ENCODE data around the gene IFIT1B.
A peak's percentile ranks its signal among the peaks of the same experiment; 100 is the strongest.

IFIT1B gene

GRCh38 chr10:89332123-89332633 is 45.7 kb upstream of the IFIT1B start:
- no peak for TF ChIP-seq CTCF (IDR thresholded peaks at IDR 0.05; ENCODE audit: low read depth, low read length)
- TF ChIP-seq EZH2phosphoT487 (IDR thresholded peaks at IDR 0.05; ENCODE audit: low read depth), result no peak
- Histone ChIP-seq H3K36me3 (replicated peaks; ENCODE audit: low read depth, low read length) (no peaks in the 10 kb centered on the region), H3K4me1 (ENCODE audit: low read length) (peaks cover 57% of the 10 kb centered on the region), H3K4me3 (ENCODE audit: low read length) (peak overlapping the region; percentile 66), H3K9me3 (ENCODE audit: insufficient read depth, low read length) (no peaks in the 10 kb centered on the region), H3K79me2 (ENCODE audit: low read length) (no peaks in the 10 kb centered on the region), H3K9ac (ENCODE audit: low read length) (peak overlapping the region; percentile 48; the same call in 1 of the 2 replicates), H3K27ac (ENCODE audit: low read length) (peak overlapping the region; percentile 89), H4K20me1 (ENCODE audit: insufficient read depth, low read length) (no peaks in the 10 kb centered on the region), H3K27me3 (ENCODE audit: low read depth, low read length) (no peaks in the 10 kb centered on the region), H3K4me2 (ENCODE audit: low read length) (peak overlapping the region; percentile 90), H2AFZ (ENCODE audit: low read depth, low read length) (no peak overlapping the region)

DNA sequence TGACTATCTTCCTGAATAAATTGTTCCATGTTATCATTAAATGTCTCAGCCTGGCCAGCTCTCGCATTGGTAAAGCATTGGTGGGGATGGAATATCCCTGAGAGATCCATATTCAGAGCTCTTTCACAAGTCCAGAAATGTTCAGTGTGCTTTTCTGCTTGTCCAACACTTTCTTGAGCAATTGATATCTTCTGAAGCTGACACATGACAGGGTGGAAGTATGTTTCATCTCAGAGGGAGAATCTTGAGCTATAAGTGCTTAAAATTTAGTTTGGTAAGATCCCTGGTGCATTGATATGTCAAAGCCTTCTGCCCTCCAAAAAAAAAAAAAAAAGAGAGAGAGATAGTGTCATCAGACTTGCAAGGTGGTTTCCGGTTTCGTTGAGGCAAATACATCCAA is 42.6 kb upstream of the IFIT1B start:
- H3K4me2 ChIP-seq (ENCODE audit: low read length), result no peak overlapping the region
- H3K27ac ChIP-seq (ENCODE audit: low read length), result no peak overlapping the region
- H3K79me2 ChIP-seq (ENCODE audit: low read length), result no peaks in the 10 kb centered on the region
- H3K27me3 ChIP-seq (ENCODE audit: low read depth, low read length), result no peaks in the 10 kb centered on the region
- H3K36me3 ChIP-seq (replicated peaks; ENCODE audit: low read depth, low read length), result no peaks in the 10 kb centered on the region
- TF ChIP-seq CTCF (IDR thresholded peaks at IDR 0.05; ENCODE audit: low read depth, low read length) (no peak), EZH2phosphoT487 (IDR thresholded peaks at IDR 0.05; ENCODE audit: low read depth) (no peak)
- no peak overlapping the region for H2AFZ ChIP-seq (ENCODE audit: low read depth, low read length)
- no peaks in the 10 kb centered on the region for H3K9me3 ChIP-seq (ENCODE audit: insufficient read depth, low read length)
- H4K20me1 ChIP-seq (ENCODE audit: insufficient read depth, low read length), result no peaks in the 10 kb centered on the region
- H3K9ac ChIP-seq (ENCODE audit: low read length), result no peak overlapping the region
- H3K4me3 ChIP-seq (ENCODE audit: low read length), result no peak overlapping the region
- peaks cover 47% of the 10 kb centered on the region for H3K4me1 ChIP-seq (ENCODE audit: low read length)

- no peak overlapping the region for H3K4me3 ChIP-seq (ENCODE audit: low read length)
- no peak overlapping the region for H2AFZ ChIP-seq (ENCODE audit: low read depth, low read length)
- TF ChIP-seq EZH2phosphoT487 (IDR thresholded peaks at IDR 0.05; ENCODE audit: low read depth) (no peak), CTCF (IDR thresholded peaks at IDR 0.05; ENCODE audit: low read depth, low read length) (no peak)
- no peak overlapping the region for H3K4me2 ChIP-seq (ENCODE audit: low read length)
- no peak overlapping the region for H3K27ac ChIP-seq (ENCODE audit: low read length)
- no peaks in the 10 kb centered on the region for H4K20me1 ChIP-seq (ENCODE audit: insufficient read depth, low read length)
- no peaks in the 10 kb centered on the region for H3K9me3 ChIP-seq (ENCODE audit: insufficient read depth, low read length)
- no peaks in the 10 kb centered on the region for H3K27me3 ChIP-seq (ENCODE audit: low read depth, low read length)
- H3K36me3 ChIP-seq (replicated peaks; ENCODE audit: low read depth, low read length), result no peaks in the 10 kb centered on the region
- peaks cover 43% of the 10 kb centered on the region for H3K4me1 ChIP-seq (ENCODE audit: low read length)
- no peaks in the 10 kb centered on the region for H3K79me2 ChIP-seq (ENCODE audit: low read length)
- H3K9ac ChIP-seq (ENCODE audit: low read length), result no peak overlapping the region
These were observed 41.6 kb upstream of the IFIT1B start for GRCh38 chr10:89336241-89336640.

DNA sequence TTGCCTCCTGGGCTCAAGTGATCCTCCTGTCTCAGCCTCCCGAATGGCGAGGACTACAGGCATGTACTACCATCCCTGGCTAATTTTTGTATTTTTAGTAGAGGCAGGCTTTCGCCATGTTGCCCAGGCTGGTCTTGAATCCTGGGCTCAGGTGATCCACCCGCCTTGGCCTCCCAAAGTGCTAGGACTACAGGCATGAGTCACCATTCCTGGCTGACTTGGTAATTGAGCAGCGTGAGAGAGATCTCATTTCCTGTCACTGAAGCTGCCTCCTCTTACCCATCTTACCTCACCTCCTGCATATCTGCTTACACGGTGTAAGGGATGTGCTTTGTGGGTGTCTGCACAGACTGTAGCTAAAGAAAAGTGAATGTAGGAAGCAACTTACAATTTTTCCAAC is 40.4 kb upstream of the IFIT1B start:
- H3K4me2 ChIP-seq (ENCODE audit: low read length), result no peak overlapping the region
- H3K79me2 ChIP-seq (ENCODE audit: low read length), result no peaks in the 10 kb centered on the region
- no peak overlapping the region for H3K27ac ChIP-seq (ENCODE audit: low read length)
- no peak for TF ChIP-seq CTCF (IDR thresholded peaks at IDR 0.05; ENCODE audit: low read depth, low read length)
- no peak for TF ChIP-seq EZH2phosphoT487 (IDR thresholded peaks at IDR 0.05; ENCODE audit: low read depth)
- no peak overlapping the region for H3K4me3 ChIP-seq (ENCODE audit: low read length)
- peaks cover 31% of the 10 kb centered on the region for H3K4me1 ChIP-seq (ENCODE audit: low read length)
- H2AFZ ChIP-seq (ENCODE audit: low read depth, low read length), result no peak overlapping the region
- H3K27me3 ChIP-seq (ENCODE audit: low read depth, low read length), result no peaks in the 10 kb centered on the region
- no peak overlapping the region for H3K9ac ChIP-seq (ENCODE audit: low read length)
- no peaks in the 10 kb centered on the region for H3K9me3 ChIP-seq (ENCODE audit: insufficient read depth, low read length)
- H3K36me3 ChIP-seq (replicated peaks; ENCODE audit: low read depth, low read length), result no peaks in the 10 kb centered on the region
- no peaks in the 10 kb centered on the region for H4K20me1 ChIP-seq (ENCODE audit: insufficient read depth, low read length)
